GM13977 (cell line): ENCODE measurements around the gene AUTS2.

Experiments used
- DNase-seq: peaks from one replicate; pipeline ENCODE4 v3.0.0; 2012; ENCODE audit warnings: low spot score
- CTCF ChIP-seq: IDR thresholded peaks from 2 replicates; pipeline ENCODE4 v1.5.1; 2012; ENCODE audit warnings: mild to moderate bottlenecking, control low read depth; ENCODE audit not compliant: insufficient read depth; ENCODE audit errors: extremely low read depth, missing control alignments
- in situ Hi-C: fragments of 300-500 bp; cut with MboI; formaldehyde crosslinking; loops from one replicate; pipeline ENCODE4 v1.12.0; 2022; ENCODE audit warnings: low sequenced_read_pairs, low pct_unique_long_range_greater_than_20kb, mixed read lengths, inconsistent platforms; ENCODE audit not compliant: unreplicated experiment

Gene AUTS2

GRCh38 chr7:70836279-70836678 lies 1238.0 kb downstream of the AUTS2 start:
- no peak for DNase-seq
- TF ChIP-seq CTCF: no peak
- in situ Hi-C loops: no loop called here

GRCh38 chr7:70836946-70837345 lies 1238.7 kb downstream of the AUTS2 start:
- in situ Hi-C loops: no loop called here
- DNase-seq: no peak
- no peak for TF ChIP-seq CTCF

GRCh38 chr7:70837589-70837988 lies 1239.3 kb downstream of the AUTS2 start:
- TF ChIP-seq CTCF: no peak
- no peak for DNase-seq
- in situ Hi-C loops: no loop called here

GRCh38 chr7:70838292-70838907 lies 1240.1 kb downstream of the AUTS2 start:
- no peak for TF ChIP-seq CTCF
- DNase-seq: no peak
- in situ Hi-C loops: no loop called here
